Naive thymus-derived CD8-positive, alpha-beta T cell (primary cell): Measurements from ENCODE around the gene TEC. TPM values are rescaled to one million over a fixed set of nuclear protein-coding genes. Genes with fewer than 3 reads are reported as not detected.

ENCODE experiments used
- ATAC-seq, 2 donors: fragments of 150-1000 bp; cut with Tn5 transposase in 1 of 2; sonication (Bioruptor Pico), chemical (Tn5 transposase) in 1 of 2; 1 replicate in 1 of 2; 2 replicates in 1 of 2; pipeline ENCODE4 v1.10.0; 2021; ENCODE audit warnings: mild to moderate bottlenecking in 2 of 2, moderate library complexity in 2 of 2
- POLR2A ChIA-PET: fragments of 350-600 bp; sonication (Branson Sonifier 250); formaldehyde crosslinking; loops from one replicate; lab custom pipeline; 2021; ENCODE audit warnings: antibody characterized with exemption; lab: Charles Lee
- DNase-seq, 10 donors: peaks; one replicate each; pipeline versions ENCODE4 v3.0.0 to v3.0.0-alpha.2; 2020 to 2022
- H3K27ac Mint-ChIP-seq, 10 donors: one replicate each; pipeline ENCODE4 v1.8.0; 2020 to 2022; ENCODE audit warnings: mild to moderate bottlenecking in 10 of 10, mixed read lengths in 10 of 10, moderate library complexity in 4 of 10, inconsistent platforms in 1 of 10
- H3K27me3 Mint-ChIP-seq, 5 donors: one replicate each; pipeline ENCODE4 v1.8.0; 2021 to 2022; ENCODE audit warnings: mixed read lengths in 5 of 5
- H3K36me3 Mint-ChIP-seq, 3 donors: one replicate each; pipeline ENCODE4 v1.8.0; 2020 to 2022; ENCODE audit warnings: mixed read lengths in 3 of 3, mild to moderate bottlenecking in 2 of 3, inconsistent platforms in 1 of 3
- H3K4me1 Mint-ChIP-seq, 4 donors: one replicate each; pipeline ENCODE4 v1.8.0; 2021 to 2022; ENCODE audit warnings: mixed read lengths in 4 of 4
- H3K4me3 Mint-ChIP-seq, 10 donors: one replicate each; pipeline ENCODE4 v1.8.0; 2020 to 2022; ENCODE audit warnings: mild to moderate bottlenecking in 10 of 10, mixed read lengths in 10 of 10, moderate library complexity in 6 of 10, inconsistent platforms in 1 of 10
- H3K9me3 Mint-ChIP-seq, 9 donors: one replicate each; pipeline ENCODE4 v1.8.0; 2020 to 2022; ENCODE audit warnings: mixed read lengths in 9 of 9, mild to moderate bottlenecking in 3 of 9, inconsistent platforms in 1 of 9, moderate library complexity in 1 of 9
- polyA plus RNA-seq, 3 donors: library from polyadenylated mRNA; unstranded; fragments of 300-500 nt; fragmentation: Illumina TruSeq; gene quantifications; one replicate each; pipeline ENCODE4 v1.2.3, GENCODE V29; 2021
- total RNA-seq, 8 experiments: library from RNA in 2 of 8; stranded (reverse) in 2 of 8; gene quantifications; one replicate each; pipeline ENCODE4 v1.2.3 and lab custom pipeline; 2021 to 2026

The TEC gene
- total and polyA plus RNA-seq, 5 experiments from 2014 or later: 1.1 to 4.7 (median 2.5) TPM

GRCh38 chr4:48205107-48205506 is 64.5 kb downstream of the TEC start:
- H3K4me1 Mint-ChIP-seq: peaks cover 0 to 3% (median under 1%) of the 10 kb centered on the region in 4 donors
- no peak overlapping the region for H3K27ac Mint-ChIP-seq
- POLR2A ChIA-PET: no interaction called here
- peaks cover 0 to 6% (median 0%) of the 10 kb centered on the region in 9 donors for H3K9me3 Mint-ChIP-seq
- peaks cover 0 to 12% (median 10%) of the 10 kb centered on the region in 3 donors for H3K36me3 Mint-ChIP-seq
- ATAC-seq (no peak), DNase-seq (no peak)
- H3K4me3 Mint-ChIP-seq: no peak overlapping the region
- peaks cover 0 to 11% (median 5%) of the 10 kb centered on the region in 5 donors for H3K27me3 Mint-ChIP-seq

- peaks cover 0 to 12% (median 10%) of the 10 kb centered on the region in 3 donors for H3K36me3 Mint-ChIP-seq
- H3K9me3 Mint-ChIP-seq: peaks cover 0 to 6% (median 0%) of the 10 kb centered on the region in 9 donors
- no peak for DNase-seq
- no peak overlapping the region for H3K4me3 Mint-ChIP-seq
- peaks cover 0 to 3% (median 0%) of the 10 kb centered on the region in 4 donors for H3K4me1 Mint-ChIP-seq
- no peak for ATAC-seq
- peaks cover 0 to 11% (median 5%) of the 10 kb centered on the region in 5 donors for H3K27me3 Mint-ChIP-seq
- POLR2A ChIA-PET: no interaction called here
- H3K27ac Mint-ChIP-seq: no peak overlapping the region
These were observed 65.8 kb downstream of the TEC start for GRCh38 chr4:48203819-48204218.

GRCh38 chr4:48197643-48198237 is 71.9 kb downstream of the TEC start:
- no peak overlapping the region for H3K27ac Mint-ChIP-seq
- peaks cover 0 to 9% (median 2%) of the 10 kb centered on the region in 5 donors for H3K27me3 Mint-ChIP-seq
- DNase-seq (no peak), ATAC-seq (no peak)
- POLR2A ChIA-PET: no interaction called here
- no peak overlapping the region for H3K4me3 Mint-ChIP-seq
- H3K36me3 Mint-ChIP-seq: peaks cover 0 to 10% (median 9%) of the 10 kb centered on the region in 3 donors
- peaks cover 0 to 22% (median 11%) of the 10 kb centered on the region in 4 donors for H3K4me1 Mint-ChIP-seq
- H3K9me3 Mint-ChIP-seq: peaks cover 0 to 6% (median 0%) of the 10 kb centered on the region in 9 donors

GRCh38 chr4:48196758-48197504 is 72.7 kb downstream of the TEC start:
- ATAC-seq (no peak), DNase-seq (no peak)
- H3K36me3 Mint-ChIP-seq: peaks cover 0 to 10% (median 9%) of the 10 kb centered on the region in 3 donors
- peaks cover 0 to 9% (median 2%) of the 10 kb centered on the region in 5 donors for H3K27me3 Mint-ChIP-seq
- no peak overlapping the region for H3K4me3 Mint-ChIP-seq
- POLR2A ChIA-PET: no interaction called here
- no peak overlapping the region for H3K27ac Mint-ChIP-seq
- peaks cover 0 to 6% (median 0%) of the 10 kb centered on the region in 9 donors for H3K9me3 Mint-ChIP-seq
- H3K4me1 Mint-ChIP-seq: peaks cover 0 to 22% (median 11%) of the 10 kb centered on the region in 4 donors

- H3K36me3 Mint-ChIP-seq: peaks cover 0 to 2% (median 0%) of the 10 kb centered on the region in 3 donors
- peaks cover 0 to 2% (median 2%) of the 10 kb centered on the region in 5 donors for H3K27me3 Mint-ChIP-seq
- peaks cover 0 to under 1% (median 0%) of the 10 kb centered on the region in 9 donors for H3K9me3 Mint-ChIP-seq
- peaks cover 0 to 22% (median 11%) of the 10 kb centered on the region in 4 donors for H3K4me1 Mint-ChIP-seq
- H3K27ac Mint-ChIP-seq: no peak overlapping the region
- POLR2A ChIA-PET: no interaction called here
- ATAC-seq: no peak
- no peak for DNase-seq
- H3K4me3 Mint-ChIP-seq: no peak overlapping the region
These were observed 73.8 kb downstream of the TEC start for GRCh38 chr4:48195853-48196252.

GRCh38 chr4:48195374-48195773 is 74.3 kb downstream of the TEC start:
- Mint-ChIP-seq H3K27ac (no peak overlapping the region), H3K4me3 (no peak overlapping the region), H3K36me3 (no peaks in the 10 kb centered on the region), H3K9me3 (no peaks in the 10 kb centered on the region), H3K4me1 (peaks cover 0 to 22% (median 10%) of the 10 kb centered on the region in 4 donors), H3K27me3 (peaks cover 0 to 2% (median 0%) of the 10 kb centered on the region in 5 donors)
- no peak for ATAC-seq
- POLR2A ChIA-PET: no interaction called here
- DNase-seq: no peak

- peaks cover 0 to 22% (median 10%) of the 10 kb centered on the region in 4 donors for H3K4me1 Mint-ChIP-seq
- POLR2A ChIA-PET: no interaction called here
- no peaks in the 10 kb centered on the region for H3K36me3 Mint-ChIP-seq
- peaks cover 0 to 2% (median 0%) of the 10 kb centered on the region in 5 donors for H3K27me3 Mint-ChIP-seq
- no peak for DNase-seq
- H3K9me3 Mint-ChIP-seq: no peaks in the 10 kb centered on the region
- no peak for ATAC-seq
- no peak overlapping the region for H3K27ac Mint-ChIP-seq
- H3K4me3 Mint-ChIP-seq: no peak overlapping the region
These were observed 74.7 kb downstream of the TEC start for GRCh38 chr4:48194971-48195370.

GRCh38 chr4:48193921-48194468 is 75.6 kb downstream of the TEC start:
- Mint-ChIP-seq H3K4me1 (peaks cover 0 to 22% (median 10%) of the 10 kb centered on the region in 4 donors), H3K9me3 (no peaks in the 10 kb centered on the region), H3K4me3 (no peak overlapping the region), H3K36me3 (no peaks in the 10 kb centered on the region), H3K27ac (no peak overlapping the region), H3K27me3 (peaks cover 0 to under 1% (median 0%) of the 10 kb centered on the region in 5 donors)
- POLR2A ChIA-PET: no interaction called here
- DNase-seq (no peak), ATAC-seq (no peak)

GRCh38 chr4:48193096-48193836 is 76.4 kb downstream of the TEC start:
- Mint-ChIP-seq H3K27ac (peak overlapping the region in 1 of 10 donors; percentile 73), H3K4me1 (peaks cover 0 to 22% (median 10%) of the 10 kb centered on the region in 4 donors), H3K36me3 (no peaks in the 10 kb centered on the region), H3K4me3 (no peak overlapping the region), H3K27me3 (no peaks in the 10 kb centered on the region), H3K9me3 (no peaks in the 10 kb centered on the region)
- POLR2A ChIA-PET: no interaction called here
- DNase-seq (no peak), ATAC-seq (no peak)

- no peak overlapping the region for H3K27ac Mint-ChIP-seq
- H3K4me3 Mint-ChIP-seq: no peak overlapping the region
- H3K9me3 Mint-ChIP-seq: no peaks in the 10 kb centered on the region
- ATAC-seq (no peak), DNase-seq (no peak)
- POLR2A ChIA-PET: no interaction called here
- H3K36me3 Mint-ChIP-seq: no peaks in the 10 kb centered on the region
- no peaks in the 10 kb centered on the region for H3K27me3 Mint-ChIP-seq
- peaks cover 0 to 22% (median 10%) of the 10 kb centered on the region in 4 donors for H3K4me1 Mint-ChIP-seq
These were observed 77.9 kb downstream of the TEC start for GRCh38 chr4:48191758-48192157.

- Mint-ChIP-seq H3K27ac (no peak overlapping the region), H3K36me3 (no peaks in the 10 kb centered on the region), H3K27me3 (no peaks in the 10 kb centered on the region), H3K4me3 (no peak overlapping the region), H3K4me1 (peaks cover 0 to 16% (median 6%) of the 10 kb centered on the region in 4 donors), H3K9me3 (no peaks in the 10 kb centered on the region)
- ATAC-seq (no peak), DNase-seq (no peak)
- POLR2A ChIA-PET: no interaction called here
These were observed 78.8 kb downstream of the TEC start for GRCh38 chr4:48190839-48191238.

GRCh38 chr4:48189731-48190130 is 79.9 kb downstream of the TEC start:
- Mint-ChIP-seq H3K9me3 (no peaks in the 10 kb centered on the region), H3K27ac (no peak overlapping the region), H3K36me3 (no peaks in the 10 kb centered on the region), H3K27me3 (no peaks in the 10 kb centered on the region), H3K4me3 (no peak overlapping the region), H3K4me1 (peaks cover 0 to 5% (median 0%) of the 10 kb centered on the region in 4 donors)
- no peak for ATAC-seq
- POLR2A ChIA-PET: no interaction called here
- no peak for DNase-seq
